SK-N-SH (cell line): ENCODE data around the gene ERRFI1. TPM values are rescaled to one million over a fixed set of nuclear protein-coding genes. Genes with fewer than 3 reads are reported as not detected.

Source experiments
- CTCF ChIA-PET: fragments of 300-600, 350-600 bp; formaldehyde crosslinking; extraction: SDS; loops from one replicate; lab custom pipeline; 2021; lab: Yijun Ruan, JAX
- POLR2A ChIA-PET: fragments of 350-600 bp; sonication (Branson Sonifier 250); formaldehyde crosslinking; extraction: SDS; loops from one replicate; lab custom pipeline; 2020; ENCODE audit warnings: antibody characterized with exemption, inconsistent platforms; lab: Yijun Ruan, JAX
- DNase-seq: peaks from one replicate; pipeline ENCODE4 v3.0.0; 2012
- H2AFZ ChIP-seq: fragments of 200-600 bp; sonication (generic); 2 replicates; pipeline ENCODE4 v1.8.1; 2016; ENCODE audit warnings: antibody characterized with exemption, mild to moderate bottlenecking, low read depth
- H3F3A ChIP-seq: fragments of 200-600 bp; sonication (generic); replicated peaks from 2 replicates; pipeline ENCODE3; 2016; ENCODE audit warnings: antibody characterized with exemption, mild to moderate bottlenecking; ENCODE audit not compliant: insufficient read depth
- H3K27ac ChIP-seq, 2 experiments: fragments of 200-500 bp in 1 of 2; fragments of 200-600 bp in 1 of 2; sonication (Bioruptor generic) in 1 of 2; sonication (generic), shearing (Covaris generic) in 1 of 2; 2 replicates each; pipeline versions ENCODE4 v1.5.1 to v1.6.1; 2014 to 2016; ENCODE audit warnings: low read depth in 2 of 2, inconsistent platforms in 1 of 2, low read length in 1 of 2, mild to moderate bottlenecking in 1 of 2, mixed read lengths in 1 of 2
- H3K27me3 ChIP-seq: fragments of 200-600 bp; sonication (generic), shearing (Covaris generic); 2 replicates; pipeline ENCODE4 v1.6.1; 2016; ENCODE audit warnings: mixed run types; ENCODE audit not compliant: insufficient read depth
- H3K36me3 ChIP-seq, 2 experiments: fragments of 200-500 bp in 1 of 2; fragments of 200-600 bp in 1 of 2; sonication (Bioruptor generic) in 1 of 2; sonication (generic) in 1 of 2; replicated peaks in 1 of 2; 2 replicates each; pipeline versions ENCODE3 to v1.5.1; 2014 to 2016; ENCODE audit warnings: low read length in 1 of 2, mild to moderate bottlenecking in 1 of 2; ENCODE audit not compliant: insufficient read depth in 2 of 2, control insufficient read depth in 1 of 2
- H3K4me1 ChIP-seq, 2 experiments: fragments of 200-500 bp in 1 of 2; fragments of 200-600 bp in 1 of 2; sonication (Bioruptor generic) in 1 of 2; sonication (generic), shearing (Covaris generic) in 1 of 2; 2 replicates each; pipeline versions ENCODE4 v1.5.1 to v1.6.1; 2014 to 2016; ENCODE audit warnings: low read depth in 1 of 2, low read length in 1 of 2, mixed run types in 1 of 2; ENCODE audit not compliant: insufficient read depth in 2 of 2, control insufficient read depth in 1 of 2
- H3K4me2 ChIP-seq: fragments of 200-600 bp; sonication (generic), shearing (Covaris generic); 2 replicates; pipeline ENCODE4 v1.6.1; 2017; ENCODE audit warnings: mixed run types
- H3K4me3 ChIP-seq, 2 experiments: fragments of 200-500 bp in 1 of 2; fragments of 200-600 bp in 1 of 2; sonication (Bioruptor generic) in 1 of 2; sonication (generic), shearing (Covaris generic) in 1 of 2; 2 replicates each; pipeline versions ENCODE4 v1.5.1 to v1.8.1; 2014 to 2016; ENCODE audit warnings: low read depth in 2 of 2, inconsistent platforms in 1 of 2, low read length in 1 of 2, mild to moderate bottlenecking in 1 of 2, mixed read lengths in 1 of 2, moderate library complexity in 1 of 2
- H3K79me2 ChIP-seq: fragments of 200-600 bp; sonication (generic); 2 replicates; pipeline ENCODE4 v1.8.1; 2017; ENCODE audit warnings: mild to moderate bottlenecking; ENCODE audit not compliant: insufficient read depth
- H3K9ac ChIP-seq: fragments of 200-600 bp; sonication (generic); 2 replicates; pipeline ENCODE4 v1.6.1; 2017; ENCODE audit warnings: mixed run types
- H3K9me2 ChIP-seq: fragments of 200-600 bp; sonication (generic); 2 replicates; pipeline ENCODE4 v1.6.1; 2017; ENCODE audit warnings: mixed run types
- H3K9me3 ChIP-seq: fragments of 200-600 bp; sonication (generic); 2 replicates; pipeline ENCODE4 v1.6.1; 2017; ENCODE audit warnings: mixed run types, mild to moderate bottlenecking, moderate library complexity
- H4K20me1 ChIP-seq: fragments of 200-600 bp; sonication (generic); 2 replicates; pipeline ENCODE4 v1.6.1; 2017; ENCODE audit warnings: mild to moderate bottlenecking, mixed run types; ENCODE audit not compliant: insufficient read depth
- CHD2 ChIP-seq: fragments of 150-350 bp; IDR thresholded peaks from 2 replicates; pipeline ENCODE4 v1.6.1; 2018; ENCODE audit warnings: low read length; ENCODE audit not compliant: partially characterized antibody
- ELF1 ChIP-seq: IDR thresholded peaks from 2 replicates; pipeline ENCODE4 v1.4.0; 2012
- EP300 ChIP-seq, 2 experiments: IDR thresholded peaks; 2 replicates each; pipeline versions ENCODE4 v1.4.0 to v1.6.1; 2012; ENCODE audit warnings: borderline replicate concordance in 1 of 2, low read depth in 1 of 2, low read length in 1 of 2
- EZH2phosphoT487 ChIP-seq: fragments of 200-600 bp; sonication (generic); IDR thresholded peaks from 2 replicates; pipeline ENCODE4 v1.6.1; 2017; ENCODE audit warnings: low read depth, mixed run types, mild to moderate bottlenecking, antibody characterized with exemption, moderate library complexity, borderline replicate concordance
- FOXM1 ChIP-seq: IDR thresholded peaks from 2 replicates; pipeline ENCODE4 v1.4.0; 2012; ENCODE audit warnings: low read depth, mild to moderate bottlenecking
- JUND ChIP-seq: IDR thresholded peaks from 2 replicates; pipeline ENCODE4 v1.4.0; 2012
- MXI1 ChIP-seq: IDR thresholded peaks from 2 replicates; pipeline ENCODE4 v1.6.1; 2012; ENCODE audit warnings: mild to moderate bottlenecking, low read depth, low read length, improper control_type of control experiment
- NFIC ChIP-seq: IDR thresholded peaks from 2 replicates; pipeline ENCODE4 v1.4.0; 2012; ENCODE audit warnings: borderline replicate concordance
- PBX3 ChIP-seq: IDR thresholded peaks from 2 replicates; pipeline ENCODE4; 2012
- POLR2AphosphoS5 ChIP-seq: IDR thresholded peaks from 2 replicates; pipeline ENCODE4 v1.6.1; 2012; ENCODE audit warnings: low read depth, low read length
- RCOR1 ChIP-seq: fragments of 150-350 bp; IDR thresholded peaks from 2 replicates; pipeline ENCODE4 v1.6.1; 2017; ENCODE audit warnings: antibody characterized with exemption, low read length
- REST ChIP-seq: IDR thresholded peaks from 2 replicates; pipeline ENCODE4 v1.6.1; 2012; ENCODE audit warnings: mild to moderate bottlenecking, low read depth, low read length, moderate library complexity
- SIN3A ChIP-seq: IDR thresholded peaks from 2 replicates; pipeline ENCODE4 v1.6.1; 2012; ENCODE audit warnings: low read depth, mild to moderate bottlenecking, low read length, moderate library complexity, borderline replicate concordance
- TAF1 ChIP-seq: IDR thresholded peaks from 2 replicates; pipeline ENCODE4 v1.6.1; 2012; ENCODE audit warnings: low read depth, mild to moderate bottlenecking, low read length, moderate library complexity, borderline replicate concordance
- TCF12 ChIP-seq: IDR thresholded peaks from 2 replicates; pipeline ENCODE4 v1.4.0; 2012
- TEAD4 ChIP-seq: IDR thresholded peaks from 2 replicates; pipeline ENCODE4 v1.4.0; 2012; ENCODE audit warnings: mild to moderate bottlenecking, borderline replicate concordance; ENCODE audit not compliant: insufficient read depth
- YY1 ChIP-seq: IDR thresholded peaks from 2 replicates; pipeline ENCODE4 v1.4.0; 2012; ENCODE audit warnings: low read depth, mild to moderate bottlenecking
- WGBS: methylation state at CpG from one replicate; pipeline ENCODE4 v1.1.6; 2017; ENCODE audit warnings: low lambda C conversion rate; 5-methylcytosine and 5-hydroxymethylcytosine counted together
- polyA plus RNA-seq, 3 experiments: library from polyadenylated mRNA; depleted of rRNA; stranded (reverse); fragments of >200 nt; gene quantifications; 2 replicates each; pipeline ENCODE4 v1.2.3, GENCODE V29; 2012
- TF ChIP-seq, protein P1 (sequence below): IDR thresholded peaks from 2 replicates; pipeline ENCODE4 v1.4.0; 2012; ENCODE audit warnings: low read depth

The ERRFI1 gene
- polyA plus RNA-seq, 1 of the 3 experiments (the other 2 are of a cell fraction): 65.6 TPM

- no peak overlapping the region for H3K9ac ChIP-seq
- peak overlapping the region in 1 of 2 experiments; percentile 90; a peak in 2 of 4 replicates for H3K4me3 ChIP-seq
- TF ChIP-seq JUND (no peak), YY1 (no peak), PBX3 (no peak), RCOR1 (no peak), FOXM1 (no peak), SIN3A (no peak), EZH2phosphoT487 (no peak), TCF12 (no peak), NFIC (no peak), ELF1 (no peak), TEAD4 (no peak), CHD2 (no peak), POLR2AphosphoS5 (no peak), REST (no peak), TAF1 (no peak), MXI1 (no peak), EP300 (IDR thresholded peaks at IDR 0.05; ENCODE audit: borderline replicate concordance in 1 of 2, low read depth in 1 of 2, low read length in 1 of 2) (no peak)
- TF ChIP-seq, protein P1, sequence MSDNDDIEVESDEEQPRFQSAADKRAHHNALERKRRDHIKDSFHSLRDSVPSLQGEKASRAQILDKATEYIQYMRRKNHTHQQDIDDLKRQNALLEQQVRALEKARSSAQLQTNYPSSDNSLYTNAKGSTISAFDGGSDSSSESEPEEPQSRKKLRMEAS: no peak
- TF ChIP-seq, all 33 proteins: peak for 0
- no peaks in the 10 kb centered on the region for H3K9me2 ChIP-seq
- H3K4me2 ChIP-seq: peak overlapping the region; percentile 84
- DNase-seq: no peak
- ChIA-PET CTCF (interaction anchor here (0.6 to 6.0 kb wide), 4 partner anchors 9 to 291 kb away, joined by 3 to 62 read pairs (median 16); no protein-coding TSS in a partner anchor), POLR2A (no interaction called here)
- peaks cover 0 to 3% of the 10 kb centered on the region in 2 experiments for H3K36me3 ChIP-seq
- peaks cover 12 to 54% of the 10 kb centered on the region in 2 experiments; a peak in 3 of 4 replicates for H3K4me1 ChIP-seq
- H3F3A ChIP-seq: peaks cover 44% of the 10 kb centered on the region
- peaks cover 69% of the 10 kb centered on the region for H3K79me2 ChIP-seq
- 85% methylated on average over 3 of the region's 3 CpGs for WGBS
- H4K20me1 ChIP-seq: peaks cover 40% of the 10 kb centered on the region
- no peaks in the 10 kb centered on the region for H3K27me3 ChIP-seq
- H3K27ac ChIP-seq: no peak overlapping the region
- no peaks in the 10 kb centered on the region for H3K9me3 ChIP-seq
- no peak overlapping the region for H2AFZ ChIP-seq
These were observed 1.8 kb downstream of the ERRFI1 start for GRCh38 chr1:8024329-8024728.
